Smooth muscle cell (in vitro differentiated cells): ENCODE data around the gene SMARCA1. TPM values are rescaled to one million over a fixed set of nuclear protein-coding genes. Genes with fewer than 3 reads are reported as not detected.

ENCODE experiments used
- DNase-seq: peaks from one replicate; lab custom pipeline; 2025; ENCODE audit not compliant: unreplicated experiment; lab: John Stamatoyannopoulos, UW
- H2AFZ ChIP-seq: fragments of 200-600 bp; sonication (generic); 2 replicates; pipeline ENCODE4 v1.6.0; 2016; ENCODE audit warnings: antibody characterized with exemption, low read depth, mild to moderate bottlenecking
- H3F3A ChIP-seq: fragments of 200-600 bp; sonication (generic); 2 replicates; pipeline ENCODE4 v1.6.0; 2017; ENCODE audit warnings: antibody characterized with exemption, low read depth
- H3K27ac ChIP-seq: fragments of 200-600 bp; sonication (generic); 2 replicates; pipeline ENCODE4 v1.5.1; 2016; ENCODE audit warnings: low read depth, mild to moderate bottlenecking
- H3K27me3 ChIP-seq: fragments of 200-600 bp; sonication (generic); 2 replicates; pipeline ENCODE4 v1.6.1; 2016; ENCODE audit warnings: low read depth, mild to moderate bottlenecking
- H3K36me3 ChIP-seq: fragments of 200-600 bp; sonication (generic); 2 replicates; pipeline ENCODE4 v1.5.1; 2016; ENCODE audit warnings: low read depth
- H3K4me1 ChIP-seq: fragments of 200-600 bp; sonication (generic); 2 replicates; pipeline ENCODE4 v1.5.1; 2016; ENCODE audit warnings: low read depth
- H3K4me2 ChIP-seq: fragments of 200-600 bp; sonication (generic); 2 replicates; pipeline ENCODE4 v1.6.0; 2016; ENCODE audit warnings: mild to moderate bottlenecking
- H3K4me3 ChIP-seq: fragments of 200-600 bp; sonication (generic); 2 replicates; pipeline ENCODE4 v1.5.1; 2016; ENCODE audit warnings: mild to moderate bottlenecking
- H3K79me2 ChIP-seq: fragments of 200-600 bp; sonication (generic); 2 replicates; pipeline ENCODE4 v1.6.0; 2016; ENCODE audit warnings: low read depth, mild to moderate bottlenecking
- H3K9ac ChIP-seq: fragments of 200-600 bp; sonication (generic); 2 replicates; pipeline ENCODE4 v1.6.0; 2016; ENCODE audit warnings: low read depth
- H3K9me3 ChIP-seq: fragments of 200-600 bp; sonication (generic); replicated peaks from 2 replicates; pipeline ENCODE4 v1.5.1; 2016; ENCODE audit warnings: low read depth
- H4K20me1 ChIP-seq: fragments of 200-600 bp; sonication (generic); 2 replicates; pipeline ENCODE4 v1.6.0; 2016; ENCODE audit warnings: low read depth
- WGBS: methylation state at CpG from one replicate; pipeline ENCODE4 v1.1.7; 2016; ENCODE audit warnings: low lambda C conversion rate; 5-methylcytosine and 5-hydroxymethylcytosine counted together
- polyA plus RNA-seq: library from polyadenylated mRNA; unstranded; fragments of >200 nt; fragmentation: Nextera tagmentation; extraction: Ambion mirVana; gene quantifications from 2 replicates; pipeline ENCODE4 v1.2.1, GENCODE V29; 2016
- total RNA-seq: library from RNA; depleted of rRNA; stranded (reverse); fragments of >200 nt; gene quantifications from 2 replicates; pipeline ENCODE4 v1.2.3, GENCODE V29; 2014
- TF ChIP-seq, protein P1 (sequence below): fragments of 200-600 bp; sonication (generic); IDR thresholded peaks from 2 replicates; pipeline ENCODE4 v1.5.1; 2017; ENCODE audit warnings: borderline replicate concordance, mild to moderate bottlenecking, antibody characterized with exemption; ENCODE audit not compliant: insufficient read depth, poor library complexity, severe bottlenecking

Gene SMARCA1, protein sequence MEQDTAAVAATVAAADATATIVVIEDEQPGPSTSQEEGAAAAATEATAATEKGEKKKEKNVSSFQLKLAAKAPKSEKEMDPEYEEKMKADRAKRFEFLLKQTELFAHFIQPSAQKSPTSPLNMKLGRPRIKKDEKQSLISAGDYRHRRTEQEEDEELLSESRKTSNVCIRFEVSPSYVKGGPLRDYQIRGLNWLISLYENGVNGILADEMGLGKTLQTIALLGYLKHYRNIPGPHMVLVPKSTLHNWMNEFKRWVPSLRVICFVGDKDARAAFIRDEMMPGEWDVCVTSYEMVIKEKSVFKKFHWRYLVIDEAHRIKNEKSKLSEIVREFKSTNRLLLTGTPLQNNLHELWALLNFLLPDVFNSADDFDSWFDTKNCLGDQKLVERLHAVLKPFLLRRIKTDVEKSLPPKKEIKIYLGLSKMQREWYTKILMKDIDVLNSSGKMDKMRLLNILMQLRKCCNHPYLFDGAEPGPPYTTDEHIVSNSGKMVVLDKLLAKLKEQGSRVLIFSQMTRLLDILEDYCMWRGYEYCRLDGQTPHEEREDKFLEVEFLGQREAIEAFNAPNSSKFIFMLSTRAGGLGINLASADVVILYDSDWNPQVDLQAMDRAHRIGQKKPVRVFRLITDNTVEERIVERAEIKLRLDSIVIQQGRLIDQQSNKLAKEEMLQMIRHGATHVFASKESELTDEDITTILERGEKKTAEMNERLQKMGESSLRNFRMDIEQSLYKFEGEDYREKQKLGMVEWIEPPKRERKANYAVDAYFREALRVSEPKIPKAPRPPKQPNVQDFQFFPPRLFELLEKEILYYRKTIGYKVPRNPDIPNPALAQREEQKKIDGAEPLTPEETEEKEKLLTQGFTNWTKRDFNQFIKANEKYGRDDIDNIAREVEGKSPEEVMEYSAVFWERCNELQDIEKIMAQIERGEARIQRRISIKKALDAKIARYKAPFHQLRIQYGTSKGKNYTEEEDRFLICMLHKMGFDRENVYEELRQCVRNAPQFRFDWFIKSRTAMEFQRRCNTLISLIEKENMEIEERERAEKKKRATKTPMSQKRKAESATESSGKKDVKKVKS
- total RNA-seq (91.5 and 120 TPM in 2 replicates), polyA plus RNA-seq (42.1 and 60.9 TPM in 2 replicates)

- H3K4me2 ChIP-seq = peak within 1 kb of the TSS; percentile 83
- H3K9me3 ChIP-seq = no peaks in the 10 kb centered on the region
- peak; percentile 11 for DNase-seq
- 45% methylated on average over 46 of the region's 54 CpGs for WGBS
- H3K4me3 ChIP-seq = peak within 1 kb of the TSS; percentile 78
- H2AFZ ChIP-seq = peak within 1 kb of the TSS; percentile 83
- H3K79me2 ChIP-seq = peaks cover 38% of the 10 kb centered on the region
- H3F3A ChIP-seq = no peaks in the 10 kb centered on the region
- peak within 1 kb of the TSS; percentile 81 for H3K27ac ChIP-seq
- peaks cover 38% of the 10 kb centered on the region for H4K20me1 ChIP-seq
- peak within 1 kb of the TSS; percentile 84 for H3K9ac ChIP-seq
- no peaks in the 10 kb centered on the region for H3K27me3 ChIP-seq
- no peaks in the 10 kb centered on the region for H3K36me3 ChIP-seq
- no peaks in the 10 kb centered on the region for H3K4me1 ChIP-seq
- TF ChIP-seq, protein P1, sequence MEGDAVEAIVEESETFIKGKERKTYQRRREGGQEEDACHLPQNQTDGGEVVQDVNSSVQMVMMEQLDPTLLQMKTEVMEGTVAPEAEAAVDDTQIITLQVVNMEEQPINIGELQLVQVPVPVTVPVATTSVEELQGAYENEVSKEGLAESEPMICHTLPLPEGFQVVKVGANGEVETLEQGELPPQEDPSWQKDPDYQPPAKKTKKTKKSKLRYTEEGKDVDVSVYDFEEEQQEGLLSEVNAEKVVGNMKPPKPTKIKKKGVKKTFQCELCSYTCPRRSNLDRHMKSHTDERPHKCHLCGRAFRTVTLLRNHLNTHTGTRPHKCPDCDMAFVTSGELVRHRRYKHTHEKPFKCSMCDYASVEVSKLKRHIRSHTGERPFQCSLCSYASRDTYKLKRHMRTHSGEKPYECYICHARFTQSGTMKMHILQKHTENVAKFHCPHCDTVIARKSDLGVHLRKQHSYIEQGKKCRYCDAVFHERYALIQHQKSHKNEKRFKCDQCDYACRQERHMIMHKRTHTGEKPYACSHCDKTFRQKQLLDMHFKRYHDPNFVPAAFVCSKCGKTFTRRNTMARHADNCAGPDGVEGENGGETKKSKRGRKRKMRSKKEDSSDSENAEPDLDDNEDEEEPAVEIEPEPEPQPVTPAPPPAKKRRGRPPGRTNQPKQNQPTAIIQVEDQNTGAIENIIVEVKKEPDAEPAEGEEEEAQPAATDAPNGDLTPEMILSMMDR = no peak
Measured at GRCh38 chrX:129523079-129523911, at the start of gene SMARCA1. Gene SMARCA1 (minus strand): TSS chrX:129523490. CDS start chrX:129523370, 120 bp downstream.

DNA sequence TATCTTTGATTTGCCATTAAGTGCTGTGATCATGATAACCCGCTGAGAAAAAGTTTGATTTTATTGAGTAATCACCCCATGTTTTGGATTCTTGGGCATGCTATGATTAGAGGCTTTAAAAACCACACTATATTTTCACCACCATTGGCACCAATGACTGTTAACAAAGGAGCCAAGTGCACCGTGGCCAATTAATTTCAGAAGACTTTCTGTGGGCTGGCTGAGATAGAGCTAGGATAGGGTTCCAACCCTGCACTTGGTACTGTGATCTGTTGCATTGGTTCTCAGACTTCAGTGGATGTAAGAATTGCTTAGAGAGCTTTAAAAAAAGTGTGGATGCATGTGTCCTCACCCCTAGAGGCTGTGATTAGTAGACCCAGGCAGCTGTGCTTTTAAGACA lies 49.1 kb upstream of the SMARCA1 start:
- H3F3A ChIP-seq = no peaks in the 10 kb centered on the region
- no peaks in the 10 kb centered on the region for H3K79me2 ChIP-seq
- H3K4me3 ChIP-seq = no peak overlapping the region
- no peaks in the 10 kb centered on the region for H3K4me1 ChIP-seq
- H3K9ac ChIP-seq = no peak overlapping the region
- no peak overlapping the region for H3K27ac ChIP-seq
- 81% methylated on average over 2 of the region's 2 CpGs for WGBS
- no peak for DNase-seq
- no peaks in the 10 kb centered on the region for H3K9me3 ChIP-seq
- H4K20me1 ChIP-seq = no peaks in the 10 kb centered on the region
- peaks cover 4% of the 10 kb centered on the region for H3K36me3 ChIP-seq
- no peak overlapping the region for H2AFZ ChIP-seq
- H3K27me3 ChIP-seq = no peaks in the 10 kb centered on the region
- H3K4me2 ChIP-seq = no peak overlapping the region
- TF ChIP-seq, protein P1 = no peak

DNA sequence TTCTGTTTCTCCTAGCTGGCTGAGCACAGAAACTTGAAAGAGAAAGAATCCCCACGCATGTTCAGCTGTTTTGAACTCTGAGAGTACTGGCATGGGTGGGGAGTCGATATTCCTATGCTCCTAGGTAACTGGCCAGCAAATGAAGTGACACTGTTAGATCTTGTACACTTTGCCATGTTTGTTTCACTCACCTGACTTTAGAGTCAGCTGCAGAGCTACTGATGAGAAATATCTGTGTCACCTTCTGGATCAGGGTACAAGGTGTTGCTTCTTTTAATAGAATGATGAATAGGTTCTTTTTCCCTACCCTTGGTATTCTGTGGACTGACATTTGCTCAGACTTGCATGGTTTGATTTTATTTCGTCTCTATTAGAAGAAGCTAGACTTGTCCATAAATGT lies 45.1 kb upstream of the SMARCA1 start:
- H3K9me3 ChIP-seq = no peaks in the 10 kb centered on the region
- H3K4me1 ChIP-seq = no peaks in the 10 kb centered on the region
- no peak overlapping the region for H3K27ac ChIP-seq
- no peak overlapping the region for H3K9ac ChIP-seq
- H3K36me3 ChIP-seq = peaks cover 7% of the 10 kb centered on the region
- no peaks in the 10 kb centered on the region for H4K20me1 ChIP-seq
- DNase-seq = no peak
- H3K4me3 ChIP-seq = no peak overlapping the region
- TF ChIP-seq, protein P1 = no peak
- no peak overlapping the region for H2AFZ ChIP-seq
- 74% methylated on average over 3 of the region's 3 CpGs for WGBS
- no peaks in the 10 kb centered on the region for H3F3A ChIP-seq
- no peak overlapping the region for H3K4me2 ChIP-seq
- no peaks in the 10 kb centered on the region for H3K27me3 ChIP-seq
- no peaks in the 10 kb centered on the region for H3K79me2 ChIP-seq
